NB4 (cell line): Measurements from ENCODE around the gene C5AR1.
"Not testable (repeated sequence)": the region's sequence is repeated elsewhere in the genome, so short reads cannot be mapped to it uniquely, and the experiment has no call there.

Experiments
- DNase-seq: peaks from one replicate; pipeline ENCODE4 v3.0.0; 2010; ENCODE audit warnings: low read depth
- H3K4me3 ChIP-seq: one replicate; pipeline ENCODE4 v1.5.1; 2011; ENCODE audit warnings: mild to moderate bottlenecking, low read depth, low read length, moderate library complexity
- CTCF ChIP-seq: IDR thresholded peaks from one replicate; pipeline ENCODE4 v1.5.1; 2012; ENCODE audit warnings: low read depth, low read length
- MAX ChIP-seq: IDR thresholded peaks from 2 replicates; pipeline ENCODE4 v1.6.1; 2011; ENCODE audit warnings: low read depth, low read length
- MYC ChIP-seq: IDR thresholded peaks from 2 replicates; pipeline ENCODE4 v1.6.1; 2011; ENCODE audit warnings: low read depth, low read length
- POLR2A ChIP-seq: IDR thresholded peaks from 2 replicates; pipeline ENCODE4 v1.6.1; 2011; ENCODE audit warnings: mild to moderate bottlenecking; ENCODE audit not compliant: insufficient read length; ENCODE audit errors: extremely low read depth

C5AR1 gene

GRCh38 chr19:47274071-47274890 lies 35.4 kb upstream of the C5AR1 start, which contains the start of gene INAFM1:
Gene INAFM1 (plus strand): TSS chr19:47274885. CDS start chr19:47274920, 35 bp downstream.
- DNase-seq = peak; percentile 100
- no peak for TF ChIP-seq CTCF
- peak; percentile 96 for TF ChIP-seq POLR2A
- TF ChIP-seq MAX = peak; percentile 54
- TF ChIP-seq MYC = peak; percentile 87
- peak within 1 kb of the TSS; percentile 79 for H3K4me3 ChIP-seq

GRCh38 chr19:47274891-47275761 lies 34.5 kb upstream of the C5AR1 start:
- H3K4me3 ChIP-seq = peak overlapping the region; percentile 54
- DNase-seq = no peak
- TF ChIP-seq MYC (peak; percentile 61; the same call in 1 of the 2 replicates), CTCF (no peak), MAX (peak; percentile 68), POLR2A (no peak)

GRCh38 chr19:47275791-47276461 lies 33.7 kb upstream of the C5AR1 start:
- TF ChIP-seq POLR2A = no peak
- TF ChIP-seq MAX = no peak
- TF ChIP-seq MYC = no peak
- TF ChIP-seq CTCF = no peak
- H3K4me3 ChIP-seq = peak overlapping the region; percentile 52
- DNase-seq = peak; percentile 47

GRCh38 chr19:47276513-47276912 lies 33.1 kb upstream of the C5AR1 start:
- not testable (repeated sequence) for DNase-seq

GRCh38 chr19:47280183-47280797 lies 29.4 kb upstream of the C5AR1 start:
- DNase-seq = peak; percentile 82
- no peak overlapping the region for H3K4me3 ChIP-seq
- TF ChIP-seq MAX = no peak
- TF ChIP-seq MYC = no peak
- no peak for TF ChIP-seq POLR2A
- TF ChIP-seq CTCF = peak; percentile 96

More at GRCh38 chr19:47276513-47276912, 33.1 kb upstream of the C5AR1 start:
- not testable (repeated sequence) for H3K4me3 ChIP-seq
